IMR-90 (cell line): ENCODE results near the gene CIDEA. TPM values are rescaled to one million over a fixed set of nuclear protein-coding genes. Genes with fewer than 3 reads are reported as not detected.

Source experiments
- ATAC-seq: fragments of 200-7000 bp; cut with Tn5 transposase; 2 replicates; pipeline ENCODE4 v1.9.1; 2020; ENCODE audit warnings: low read depth, mild to moderate bottlenecking, moderate library complexity
- BruUV-seq: library from RNA; stranded (reverse); fragments of 400-500 nt; replicated peaks from 2 replicates; lab custom pipeline; 2021; lab: Mats Ljungman, UMichigan
- CTCF ChIA-PET: fragments of 300-600 bp; formaldehyde crosslinking; extraction: SDS; loops from one replicate; lab custom pipeline; 2021; ENCODE audit warnings: antibody characterized with exemption; lab: Yijun Ruan, JAX
- POLR2A ChIA-PET: fragments of 300-600 bp; sonication (Branson Sonifier 250); formaldehyde crosslinking; loops from one replicate; lab custom pipeline; 2022; ENCODE audit warnings: antibody characterized with exemption; ENCODE audit not compliant: unreplicated experiment; lab: Charles Lee
- DNase-seq: peaks from one replicate; pipeline ENCODE4 v3.0.0; 2013
- H2AFZ ChIP-seq: replicated peaks from 2 replicates; pipeline ENCODE3; 2013; ENCODE audit warnings: low read length, mild to moderate bottlenecking; ENCODE audit not compliant: poor library complexity
- H2AK5ac ChIP-seq: 2 replicates; pipeline ENCODE4 v1.6.1; 2013; ENCODE audit warnings: low read depth, low read length, inconsistent platforms
- H2AK9ac ChIP-seq: replicated peaks from 2 replicates; pipeline ENCODE3; 2013; ENCODE audit warnings: mild to moderate bottlenecking, low read depth, low read length, moderate library complexity; ENCODE audit not compliant: poor library complexity
- H2BK120ac ChIP-seq: 2 replicates; pipeline ENCODE4 v1.6.1; 2013; ENCODE audit warnings: low read depth, low read length, inconsistent platforms
- H2BK15ac ChIP-seq: 3 replicates; pipeline ENCODE4 v1.6.1; 2013; ENCODE audit warnings: low read depth, low read length, inconsistent platforms
- H2BK20ac ChIP-seq: 2 replicates; pipeline ENCODE4 v1.6.1; 2013; ENCODE audit warnings: low read depth, mild to moderate bottlenecking, inconsistent platforms, low read length, moderate library complexity
- H2BK5ac ChIP-seq: 2 replicates; pipeline ENCODE4 v1.6.1; 2013; ENCODE audit warnings: mild to moderate bottlenecking, low read depth, low read length, inconsistent platforms; ENCODE audit not compliant: poor library complexity, severe bottlenecking
- H3K14ac ChIP-seq: replicated peaks from 2 replicates; pipeline ENCODE4 v1.6.1; 2013; ENCODE audit warnings: low read depth, low read length, inconsistent platforms
- H3K18ac ChIP-seq: 2 replicates; pipeline ENCODE4 v1.6.1; 2013; ENCODE audit warnings: low read depth, low read length, control low read depth
- H3K23ac ChIP-seq: 2 replicates; pipeline ENCODE4 v1.6.1; 2013; ENCODE audit warnings: low read depth, low read length, inconsistent platforms
- H3K27ac ChIP-seq: 2 replicates; pipeline ENCODE4 v1.5.1; 2013; ENCODE audit warnings: mild to moderate bottlenecking, control low read depth, low read length; ENCODE audit not compliant: insufficient read depth
- H3K27me3 ChIP-seq: 2 replicates; pipeline ENCODE4 v1.6.1; 2013; ENCODE audit warnings: low read length; ENCODE audit not compliant: control insufficient read depth, insufficient read depth
- H3K36me3 ChIP-seq: 2 replicates; pipeline ENCODE4 v1.6.1; 2013; ENCODE audit warnings: low read length, mixed read lengths; ENCODE audit not compliant: control insufficient read depth, insufficient read depth
- H3K4ac ChIP-seq: 2 replicates; pipeline ENCODE4 v1.6.1; 2013; ENCODE audit warnings: low read depth, low read length, inconsistent platforms
- H3K4me1 ChIP-seq: 2 replicates; pipeline ENCODE4 v1.6.1; 2013; ENCODE audit warnings: low read length, mixed read lengths; ENCODE audit not compliant: control insufficient read depth, insufficient read depth
- H3K4me2 ChIP-seq: 2 replicates; pipeline ENCODE4 v1.6.1; 2013; ENCODE audit warnings: low read depth, mild to moderate bottlenecking, control low read depth, low read length, moderate library complexity
- H3K4me3 ChIP-seq: 2 replicates; pipeline ENCODE4 v1.5.1; 2013; ENCODE audit warnings: low read depth, mild to moderate bottlenecking, control low read depth, low read length, moderate library complexity; ENCODE audit not compliant: insufficient read depth
- H3K56ac ChIP-seq: 2 replicates; pipeline ENCODE4 v1.6.1; 2013; ENCODE audit warnings: low read length, inconsistent platforms; ENCODE audit not compliant: insufficient read depth; ENCODE audit errors: extremely low read depth
- H3K79me1 ChIP-seq, 2 experiments: 2 replicates each; pipeline ENCODE4 v1.6.1; 2013; ENCODE audit warnings: low read length in 2 of 2, inconsistent platforms in 1 of 2, low read depth in 1 of 2
- H3K9ac ChIP-seq: 2 replicates; pipeline ENCODE4 v1.6.1; 2013; ENCODE audit warnings: low read depth, low read length, control low read depth
- H3K9me1 ChIP-seq: 2 replicates; pipeline ENCODE4 v1.6.1; 2013; ENCODE audit warnings: low read length, inconsistent platforms; ENCODE audit not compliant: insufficient read depth
- H3K9me3 ChIP-seq: 2 replicates; pipeline ENCODE4 v1.6.1; 2013; ENCODE audit warnings: low read length; ENCODE audit not compliant: control insufficient read depth, insufficient read depth
- H4K20me1 ChIP-seq: 2 replicates; pipeline ENCODE4 v1.6.1; 2013; ENCODE audit warnings: low read length, inconsistent platforms; ENCODE audit not compliant: insufficient read depth
- H4K5ac ChIP-seq: 2 replicates; pipeline ENCODE4 v1.6.1; 2013; ENCODE audit warnings: mild to moderate bottlenecking, low read depth, low read length, control low read depth
- H4K8ac ChIP-seq, 2 experiments: 2 replicates each; pipeline ENCODE4 v1.6.1; 2013; ENCODE audit warnings: low read depth in 2 of 2, low read length in 2 of 2, control low read depth in 1 of 2, inconsistent platforms in 1 of 2
- H4K91ac ChIP-seq: 2 replicates; pipeline ENCODE4 v1.6.1; 2013; ENCODE audit warnings: low read depth, low read length, inconsistent platforms; ENCODE audit not compliant: insufficient read depth
- MAFK ChIP-seq: IDR thresholded peaks from 2 replicates; pipeline ENCODE4 v1.6.1; 2012; ENCODE audit warnings: low read depth, low read length, improper control_type of control experiment
- MAZ ChIP-seq: IDR thresholded peaks from 2 replicates; pipeline ENCODE4 v1.6.1; 2012; ENCODE audit warnings: low read depth, mild to moderate bottlenecking, low read length, improper control_type of control experiment, moderate library complexity, borderline replicate concordance
- NFE2L2 ChIP-seq: fragments of 150-350 bp; IDR thresholded peaks from 2 replicates; pipeline ENCODE4 v1.6.1; 2016; ENCODE audit warnings: low read depth, mild to moderate bottlenecking, low read length
- RAD21 ChIP-seq: IDR thresholded peaks from 2 replicates; pipeline ENCODE4 v1.6.1; 2012; ENCODE audit warnings: low read length, improper control_type of control experiment
- RFX5 ChIP-seq: IDR thresholded peaks from 2 replicates; pipeline ENCODE4 v1.8.0; 2012; ENCODE audit warnings: low read depth, mild to moderate bottlenecking, low read length, moderate library complexity
- WGBS, 2 experiments: methylation state at CpG; one replicate each; pipeline versions ENCODE4 v1.1.5 to v1.1.7; 2013; ENCODE audit warnings: missing lambda C conversion rate in 2 of 2; ENCODE audit not compliant: insufficient read length in 1 of 2; ENCODE audit errors: extremely low coverage in 2 of 2; 5-methylcytosine and 5-hydroxymethylcytosine counted together
- dilution Hi-C: fragments of 300-500 bp; cut with HindIII; formaldehyde crosslinking; loops from one replicate; pipeline ENCODE4 v1.14.3; 2018; ENCODE audit warnings: low sequenced_read_pairs; ENCODE audit not compliant: unreplicated experiment
- in situ Hi-C: fragments of 300-500 bp; cut with MboI; formaldehyde crosslinking; loops from 3 replicates; pipeline ENCODE4 v1.14.3; 2019; ENCODE audit warnings: low sequenced_read_pairs, inconsistent platforms, mixed read lengths
- intact Hi-C: fragments of 100-400 bp; cut with micrococcal nuclease; formaldehyde crosslinking; loops from 2 replicates; pipeline ENCODE4 v1.10.0; 2022
- polyA plus RNA-seq, 3 experiments: library from polyadenylated mRNA; depleted of rRNA; stranded (reverse); fragments of >200 nt; gene quantifications; 2 replicates each; pipeline ENCODE4 v1.2.3, GENCODE V29; 2012; ENCODE audit warnings: low replicate concordance in 1 of 3
- total RNA-seq: library from RNA; depleted of rRNA; stranded (reverse); fragments of >200 nt; gene quantifications from 2 replicates; pipeline ENCODE4 v1.2.3, GENCODE V29; 2012

Gene CIDEA
- total and polyA plus RNA-seq, 2 of the 4 experiments (the other 2 are of a cell fraction): not detected

- Histone ChIP-seq H2AK9ac (no peak overlapping the region), H2BK15ac (no peak overlapping the region), H3K27me3 (peaks cover 77% of the 10 kb centered on the region), H3K4me1 (peaks cover 3% of the 10 kb centered on the region; the same call in 1 of the 2 replicates), H3K18ac (no peak overlapping the region), H3K9me1 (peaks cover 10% of the 10 kb centered on the region; the same call in 1 of the 2 replicates), H4K20me1 (no peaks in the 10 kb centered on the region; the same call in 1 of the 2 replicates), H2BK120ac (no peak overlapping the region), H3K14ac (no peak overlapping the region), H2AFZ (no peak overlapping the region), H3K9ac (no peak overlapping the region), H2AK5ac (no peak overlapping the region), H3K23ac (no peak overlapping the region), H4K5ac (no peak overlapping the region), H2BK5ac (no peak overlapping the region), H4K8ac (no peak overlapping the region), H3K4me2 (no peak overlapping the region), H3K79me1 (no peaks in the 10 kb centered on the region), H4K91ac (no peak overlapping the region), H2BK20ac (no peak overlapping the region), H3K4ac (no peak overlapping the region), H3K9me3 (no peaks in the 10 kb centered on the region; the same call in 1 of the 2 replicates), H3K36me3 (no peaks in the 10 kb centered on the region), H3K56ac (no peak overlapping the region), H3K4me3 (no peak overlapping the region), H3K27ac (no peak overlapping the region)
- ChIA-PET CTCF (no interaction called here), POLR2A (no interaction called here)
- DNase-seq (no peak), ATAC-seq (no peak)
- 32% methylated on average over 3 of the region's 11 CpGs; no CpG with 5 or more reads in 1 of the 2 experiments for whole genome bisulfite sequencing, 2 experiments
- in situ Hi-C loops: no loop called here
- TF ChIP-seq MAFK (no peak), RFX5 (no peak), NFE2L2 (no peak), MAZ (no peak), RAD21 (no peak)
- no TSS peak for BruUV-seq
- intact Hi-C loops: no loop called here
- dilution Hi-C loops: no loop called here
Measured at GRCh38 chr18:12253027-12253426, 1.1 kb upstream of the CIDEA start.
